ENCODE results near the gene UBE2L5. TPM values are rescaled to one million over a fixed set of nuclear protein-coding genes. Genes with fewer than 3 reads are reported as not detected.
A peak's percentile ranks its signal among the peaks of the same experiment; 100 is the strongest.

UBE2L5 gene
- total RNA-seq, 2 experiments from 2014 or later, result 0.11 TPM; not detected in 1

DNA sequence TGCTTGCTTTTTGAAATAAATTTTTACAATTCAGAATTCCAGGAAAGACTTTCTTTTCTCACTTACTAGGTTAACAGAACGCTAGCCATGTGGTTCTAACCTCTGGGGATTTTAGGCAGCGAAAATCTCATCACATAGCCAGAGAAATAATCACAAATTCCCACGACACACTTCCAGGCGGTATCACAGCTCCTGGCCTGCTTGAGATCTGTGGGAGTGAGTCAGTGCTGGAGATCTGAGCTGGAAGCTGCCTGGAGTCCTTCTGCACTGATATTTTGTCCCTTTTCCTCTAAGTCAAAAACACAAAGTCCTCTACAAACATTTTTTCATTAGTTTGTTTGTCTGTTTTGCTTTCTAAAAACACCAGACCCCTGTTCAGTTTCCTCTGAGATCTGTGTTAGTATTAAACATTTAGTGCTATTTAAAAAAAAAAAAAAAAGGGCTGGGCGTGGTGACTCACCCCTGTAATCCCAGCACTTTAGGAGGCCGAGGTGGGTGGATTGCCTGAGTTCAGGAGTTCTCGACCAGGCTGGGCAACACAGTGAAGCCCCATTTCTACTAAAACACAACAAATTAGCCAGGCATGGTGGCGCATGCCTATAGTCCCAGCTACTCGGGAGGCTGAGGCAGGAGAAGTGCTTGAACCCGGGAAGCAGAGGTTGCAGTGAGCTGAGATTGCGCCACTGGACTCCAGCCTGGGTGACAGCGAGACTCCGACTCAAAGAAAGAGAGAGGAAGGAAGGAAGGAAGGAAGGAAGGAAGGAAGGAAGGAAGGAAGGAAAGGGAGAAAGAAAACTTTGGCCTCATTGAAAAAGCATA, 12.2 kb upstream of the UBE2L5 start:
- CTCF ChIA-PET, result interaction anchor here (0.7 kb wide), 1 partner anchor 96 kb away, joined by 3 read pairs; no protein-coding TSS in a partner anchor
- Histone ChIP-seq H3K27ac (ENCODE audit: low read depth in 1 of 2, low read length in 2 of 2) (no peak overlapping the region), H3K4me1 (ENCODE audit: insufficient read depth, low read length) (peaks cover 20% of the 10 kb centered on the region), H3K36me3 (ENCODE audit: insufficient read depth, low read length) (no peaks in the 10 kb centered on the region), H3K27me3 (ENCODE audit: control insufficient read depth in 1 of 2, insufficient read depth in 2 of 2, low read length in 2 of 2) (no peaks in the 10 kb centered on the region), H3K4me3 (ENCODE audit: low read length) (no peak overlapping the region), H3K9me3 (ENCODE audit: control insufficient read depth in 1 of 2, insufficient read depth in 1 of 2, low read length in 2 of 2) (no peaks in the 10 kb centered on the region)
- H3K36me3 Mint-ChIP-seq (ENCODE audit: low read depth), result no peaks in the 10 kb centered on the region
- H3K27me3 Mint-ChIP-seq, result no peaks in the 10 kb centered on the region
- DNase-seq, result no peak
- H3K4me3 Mint-ChIP-seq, result no peak overlapping the region
- POLR2A ChIA-PET, result interaction anchor here (1.0 to 2.5 kb wide), 3 partner anchors 34 to 38 kb away, joined by 3 to 11 read pairs (median 5); no protein-coding TSS in a partner anchor
- TF ChIP-seq, protein P1, sequence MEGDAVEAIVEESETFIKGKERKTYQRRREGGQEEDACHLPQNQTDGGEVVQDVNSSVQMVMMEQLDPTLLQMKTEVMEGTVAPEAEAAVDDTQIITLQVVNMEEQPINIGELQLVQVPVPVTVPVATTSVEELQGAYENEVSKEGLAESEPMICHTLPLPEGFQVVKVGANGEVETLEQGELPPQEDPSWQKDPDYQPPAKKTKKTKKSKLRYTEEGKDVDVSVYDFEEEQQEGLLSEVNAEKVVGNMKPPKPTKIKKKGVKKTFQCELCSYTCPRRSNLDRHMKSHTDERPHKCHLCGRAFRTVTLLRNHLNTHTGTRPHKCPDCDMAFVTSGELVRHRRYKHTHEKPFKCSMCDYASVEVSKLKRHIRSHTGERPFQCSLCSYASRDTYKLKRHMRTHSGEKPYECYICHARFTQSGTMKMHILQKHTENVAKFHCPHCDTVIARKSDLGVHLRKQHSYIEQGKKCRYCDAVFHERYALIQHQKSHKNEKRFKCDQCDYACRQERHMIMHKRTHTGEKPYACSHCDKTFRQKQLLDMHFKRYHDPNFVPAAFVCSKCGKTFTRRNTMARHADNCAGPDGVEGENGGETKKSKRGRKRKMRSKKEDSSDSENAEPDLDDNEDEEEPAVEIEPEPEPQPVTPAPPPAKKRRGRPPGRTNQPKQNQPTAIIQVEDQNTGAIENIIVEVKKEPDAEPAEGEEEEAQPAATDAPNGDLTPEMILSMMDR (IDR thresholded peaks at IDR 0.05), result no peak
- peak overlapping the region; percentile 78 for H3K27ac Mint-ChIP-seq
- no peak for ATAC-seq (ENCODE audit: poor library complexity)
- intact Hi-C loops (cut with DNase I, micrococcal nuclease), result loop anchor here (2.0 to 10.0 kb wide), 7 partner anchors 13 to 392 kb away; partner anchors contain the start of gene UBE2L5 (in 1 of the 2)
- H3K4me1 Mint-ChIP-seq (ENCODE audit: low read depth), result peaks cover 41% of the 10 kb centered on the region
- H3K9me3 Mint-ChIP-seq, result no peaks in the 10 kb centered on the region

DNA sequence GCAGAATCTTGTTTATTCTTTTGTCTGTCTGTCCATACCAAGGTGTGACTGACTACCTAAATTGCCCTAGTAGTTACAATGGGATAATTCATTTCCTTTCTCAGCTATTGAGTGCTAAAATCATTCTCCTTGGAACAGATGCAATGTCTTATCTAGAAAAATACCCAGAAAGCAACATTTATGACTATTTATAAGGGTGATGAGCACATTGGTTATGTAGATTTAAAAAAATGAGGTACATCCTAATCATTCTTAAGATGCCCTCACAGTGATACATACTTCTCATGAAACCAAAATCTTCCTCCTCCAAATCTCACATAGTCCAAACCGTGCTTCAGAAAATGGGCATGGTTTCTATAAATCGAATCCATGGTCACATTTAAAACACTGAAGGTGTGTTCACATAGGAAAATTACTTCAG, 11.6 kb upstream of the UBE2L5 start:
- H3K4me3 ChIP-seq (ENCODE audit: low read length), result no peak overlapping the region
- peak overlapping the region; percentile 78 for H3K27ac Mint-ChIP-seq
- no peak for DNase-seq
- no peaks in the 10 kb centered on the region for H3K9me3 ChIP-seq (ENCODE audit: control insufficient read depth in 1 of 2, insufficient read depth in 1 of 2, low read length in 2 of 2)
- no peaks in the 10 kb centered on the region for H3K27me3 Mint-ChIP-seq
- H3K4me3 Mint-ChIP-seq, result no peak overlapping the region
- no peaks in the 10 kb centered on the region for H3K9me3 Mint-ChIP-seq
- H3K4me1 ChIP-seq (ENCODE audit: insufficient read depth, low read length), result peaks cover 20% of the 10 kb centered on the region
- POLR2A ChIA-PET, result interaction anchor here (1.7 kb wide), 1 partner anchor 12 kb away, joined by 4 read pairs; the partner anchor contains the start of gene UBE2L5
- TF ChIP-seq, protein P1 (IDR thresholded peaks at IDR 0.05), result no peak
- ATAC-seq (ENCODE audit: poor library complexity), result no peak
- H3K4me1 Mint-ChIP-seq (ENCODE audit: low read depth), result peaks cover 47% of the 10 kb centered on the region
- no peaks in the 10 kb centered on the region for H3K36me3 Mint-ChIP-seq (ENCODE audit: low read depth)
- H3K27ac ChIP-seq (ENCODE audit: low read depth in 1 of 2, low read length in 2 of 2), result no peak overlapping the region
- no peaks in the 10 kb centered on the region for H3K27me3 ChIP-seq (ENCODE audit: control insufficient read depth in 1 of 2, insufficient read depth in 2 of 2, low read length in 2 of 2)
- no peaks in the 10 kb centered on the region for H3K36me3 ChIP-seq (ENCODE audit: insufficient read depth, low read length)
- CTCF ChIA-PET, result no interaction called here
- intact Hi-C loops (cut with DNase I, micrococcal nuclease), result no loop called here

DNA sequence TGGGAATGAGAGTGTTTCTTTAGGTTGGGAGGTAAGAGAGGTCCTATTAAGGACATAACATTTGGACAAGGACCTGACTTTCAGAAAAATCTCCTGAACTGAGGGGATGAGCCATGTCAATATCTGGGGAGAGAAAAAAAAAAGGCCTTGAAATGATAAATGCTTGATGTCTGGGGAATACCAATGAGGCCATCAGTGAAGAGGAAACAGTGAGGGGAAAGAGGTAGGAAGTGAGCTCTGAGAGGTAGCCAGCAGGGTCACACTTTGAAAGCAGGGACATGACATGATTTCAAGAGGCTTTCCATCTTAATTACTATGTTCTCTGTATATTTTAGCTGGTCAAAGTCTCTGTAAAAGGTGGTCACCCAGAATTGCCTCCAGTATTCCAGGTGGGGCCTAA, 9.9 kb upstream of the UBE2L5 start:
- no peak for DNase-seq
- peaks cover 20% of the 10 kb centered on the region for H3K4me1 ChIP-seq (ENCODE audit: insufficient read depth, low read length)
- Mint-ChIP-seq H3K27me3 (no peaks in the 10 kb centered on the region), H3K36me3 (ENCODE audit: low read depth) (no peaks in the 10 kb centered on the region), H3K4me3 (no peak overlapping the region), H3K27ac (no peak overlapping the region), H3K9me3 (no peaks in the 10 kb centered on the region), H3K4me1 (ENCODE audit: low read depth) (peaks cover 49% of the 10 kb centered on the region)
- ChIA-PET POLR2A (interaction anchor here (0.8 to 1.7 kb wide), 2 partner anchors 10 to 18 kb away, joined by 4 read pairs; partner anchors contain the start of gene UBE2L5), CTCF (interaction anchor here (1.2 kb wide), 1 partner anchor 297 kb away, joined by 3 read pairs; no protein-coding TSS in a partner anchor)
- no peak overlapping the region for H3K27ac ChIP-seq (ENCODE audit: low read depth in 1 of 2, low read length in 2 of 2)
- no peaks in the 10 kb centered on the region for H3K9me3 ChIP-seq (ENCODE audit: control insufficient read depth in 1 of 2, insufficient read depth in 1 of 2, low read length in 2 of 2)
- no peak overlapping the region for H3K4me3 ChIP-seq (ENCODE audit: low read length)
- TF ChIP-seq, protein P1 (IDR thresholded peaks at IDR 0.05), result no peak
- H3K27me3 ChIP-seq (ENCODE audit: control insufficient read depth in 1 of 2, insufficient read depth in 2 of 2, low read length in 2 of 2), result no peaks in the 10 kb centered on the region
- intact Hi-C loops (cut with DNase I, micrococcal nuclease), result no loop called here
- no peaks in the 10 kb centered on the region for H3K36me3 ChIP-seq (ENCODE audit: insufficient read depth, low read length)
- no peak for ATAC-seq (ENCODE audit: poor library complexity)

Measured in CD4-positive, alpha-beta T cell (primary cell).